HEK293 (cell line): ENCODE measurements around the gene PRICKLE3.

ENCODE experiments used
- HOXC10 ChIP-seq: sonication (generic); formaldehyde crosslinking; IDR thresholded peaks from 2 replicates; pipeline ENCODE4 v1.8.1; 2023; ENCODE audit warnings: mild to moderate bottlenecking, missing genetic modification reagents
- KLF7 ChIP-seq: fragments of 450-650 bp; formaldehyde crosslinking; IDR thresholded peaks from 2 replicates; pipeline ENCODE4 v1.5.1; 2016; ENCODE audit warnings: missing biosample characterization, missing genetic modification characterization, borderline replicate concordance
- MEIS1 ChIP-seq: sonication (generic); formaldehyde crosslinking; IDR thresholded peaks from 2 replicates; pipeline ENCODE4 v1.8.1; 2022; ENCODE audit warnings: missing genetic modification reagents, mild to moderate bottlenecking, borderline replicate concordance
- REST ChIP-seq: fragments of 450-650 bp; formaldehyde crosslinking; IDR thresholded peaks from 2 replicates; pipeline ENCODE4 v1.5.1; 2016; ENCODE audit warnings: missing biosample characterization, missing genetic modification characterization
- ZBTB49 ChIP-seq: fragments of 450-650 bp; formaldehyde crosslinking; IDR thresholded peaks from 2 replicates; pipeline ENCODE4 v1.5.1; 2016; ENCODE audit warnings: missing biosample characterization, missing genetic modification characterization, low read depth
- ZEB2 ChIP-seq: fragments of 450-650 bp; formaldehyde crosslinking; IDR thresholded peaks from 2 replicates; pipeline ENCODE4 v1.5.1; 2016; ENCODE audit warnings: missing biosample characterization, missing genetic modification characterization
- ZIC2 ChIP-seq: fragments of 450-650 bp; formaldehyde crosslinking; IDR thresholded peaks from 2 replicates; pipeline ENCODE4 v1.5.1; 2016; ENCODE audit warnings: missing biosample characterization, missing genetic modification characterization
- ZNF146 ChIP-seq: fragments of 450-650 bp; formaldehyde crosslinking; IDR thresholded peaks from 2 replicates; pipeline ENCODE4 v1.5.1; 2016; ENCODE audit warnings: missing biosample characterization, missing genetic modification characterization
- ZNF202 ChIP-seq: fragments of 450-650 bp; formaldehyde crosslinking; IDR thresholded peaks from 2 replicates; pipeline ENCODE4 v1.5.1; 2016; ENCODE audit warnings: missing biosample characterization, missing genetic modification characterization, borderline replicate concordance
- ZNF223 ChIP-seq: fragments of 450-650 bp; formaldehyde crosslinking; IDR thresholded peaks from 2 replicates; pipeline ENCODE4 v1.5.1; 2016; ENCODE audit warnings: missing biosample characterization, missing genetic modification characterization
- ZNF24 ChIP-seq: fragments of 450-650 bp; formaldehyde crosslinking; IDR thresholded peaks from 2 replicates; pipeline ENCODE4 v1.5.1; 2016; ENCODE audit warnings: missing biosample characterization, missing genetic modification characterization
- ZNF248 ChIP-seq: fragments of 450-650 bp; formaldehyde crosslinking; IDR thresholded peaks from 2 replicates; pipeline ENCODE4 v1.5.1; 2017; ENCODE audit warnings: missing biosample characterization, missing genetic modification characterization
- ZNF266 ChIP-seq: fragments of 450-650 bp; formaldehyde crosslinking; IDR thresholded peaks from 2 replicates; pipeline ENCODE4 v1.5.1; 2016; ENCODE audit warnings: missing biosample characterization, missing genetic modification characterization, low read depth
- ZNF335 ChIP-seq: fragments of 450-650 bp; formaldehyde crosslinking; conservative IDR thresholded peaks from 2 replicates; pipeline ENCODE4 v1.5.1; 2016; ENCODE audit warnings: missing biosample characterization, missing genetic modification characterization
- ZNF37A ChIP-seq: fragments of 450-650 bp; IDR thresholded peaks from 2 replicates; pipeline ENCODE4 v1.5.1; 2018; ENCODE audit warnings: missing biosample characterization, missing genetic modification characterization
- ZNF473 ChIP-seq: fragments of 450-650 bp; formaldehyde crosslinking; IDR thresholded peaks from 2 replicates; pipeline ENCODE4 v1.5.1; 2017; ENCODE audit warnings: missing biosample characterization, missing genetic modification characterization
- ZNF529 ChIP-seq: fragments of 450-650 bp; formaldehyde crosslinking; IDR thresholded peaks from 2 replicates; pipeline ENCODE4 v1.5.1; 2017; ENCODE audit warnings: missing genetic modification characterization, missing biosample characterization; ENCODE audit not compliant: insufficient replicate concordance
- ZNF549 ChIP-seq: fragments of 450-650 bp; IDR thresholded peaks from 2 replicates; pipeline ENCODE4 v1.5.1; 2018; ENCODE audit warnings: missing biosample characterization, missing genetic modification characterization, mild to moderate bottlenecking, inconsistent platforms, moderate library complexity
- ZNF76 ChIP-seq: fragments of 450-650 bp; formaldehyde crosslinking; IDR thresholded peaks from 2 replicates; pipeline ENCODE4; 2016; ENCODE audit warnings: low read depth, missing biosample characterization, missing genetic modification characterization, borderline replicate concordance
- ZNF785 ChIP-seq: fragments of 450-650 bp; formaldehyde crosslinking; IDR thresholded peaks from 2 replicates; pipeline ENCODE4 v1.5.1; 2016; ENCODE audit warnings: missing biosample characterization, missing genetic modification characterization
- TF ChIP-seq, protein P1 (sequence below): fragments of 450-650 bp; formaldehyde crosslinking; IDR thresholded peaks from 2 replicates; pipeline ENCODE4 v1.5.1; 2017; ENCODE audit warnings: missing biosample characterization, missing genetic modification characterization
- TF ChIP-seq, protein P2 (sequence below): fragments of 450-650 bp; formaldehyde crosslinking; IDR thresholded peaks from 2 replicates; pipeline ENCODE4 v1.5.1; 2016; ENCODE audit warnings: missing biosample characterization, missing genetic modification characterization, borderline replicate concordance
- TF ChIP-seq, protein P3 (sequence below): fragments of 450-650 bp; formaldehyde crosslinking; IDR thresholded peaks from 2 replicates; pipeline ENCODE4 v1.5.1; 2017; ENCODE audit warnings: missing biosample characterization, missing genetic modification characterization
- TF ChIP-seq, protein P4 (sequence below): fragments of 450-650 bp; formaldehyde crosslinking; IDR thresholded peaks from 2 replicates; pipeline ENCODE4 v1.5.1; 2016; ENCODE audit warnings: missing biosample characterization, missing genetic modification characterization

Gene PRICKLE3

GRCh38 chrX:49165901-49166881, 20.0 kb downstream of the PRICKLE3 start (continued):
- peak; percentile 68 for TF ChIP-seq ZNF335 (tag by site-specific recombination)
- no peak for TF ChIP-seq ZNF37A (tag by site-specific recombination)
- TF ChIP-seq ZNF549, result no peak
- TF ChIP-seq ZNF223 (tag by site-specific recombination), result no peak
- no peak for TF ChIP-seq HOXC10 (CRISPR knock-in tag)
- TF ChIP-seq, protein P1, sequence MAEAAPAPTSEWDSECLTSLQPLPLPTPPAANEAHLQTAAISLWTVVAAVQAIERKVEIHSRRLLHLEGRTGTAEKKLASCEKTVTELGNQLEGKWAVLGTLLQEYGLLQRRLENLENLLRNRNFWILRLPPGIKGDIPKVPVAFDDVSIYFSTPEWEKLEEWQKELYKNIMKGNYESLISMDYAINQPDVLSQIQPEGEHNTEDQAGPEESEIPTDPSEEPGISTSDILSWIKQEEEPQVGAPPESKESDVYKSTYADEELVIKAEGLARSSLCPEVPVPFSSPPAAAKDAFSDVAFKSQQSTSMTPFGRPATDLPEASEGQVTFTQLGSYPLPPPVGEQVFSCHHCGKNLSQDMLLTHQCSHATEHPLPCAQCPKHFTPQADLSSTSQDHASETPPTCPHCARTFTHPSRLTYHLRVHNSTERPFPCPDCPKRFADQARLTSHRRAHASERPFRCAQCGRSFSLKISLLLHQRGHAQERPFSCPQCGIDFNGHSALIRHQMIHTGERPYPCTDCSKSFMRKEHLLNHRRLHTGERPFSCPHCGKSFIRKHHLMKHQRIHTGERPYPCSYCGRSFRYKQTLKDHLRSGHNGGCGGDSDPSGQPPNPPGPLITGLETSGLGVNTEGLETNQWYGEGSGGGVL (tag by site-specific recombination), result peak; percentile 49; the same call in 1 of the 2 replicates
- no peak for TF ChIP-seq ZNF248 (tag by site-specific recombination)
- TF ChIP-seq ZNF76 (tag by site-specific recombination), result peak; percentile 73; the same call in 1 of the 2 replicates
- TF ChIP-seq, protein P2, sequence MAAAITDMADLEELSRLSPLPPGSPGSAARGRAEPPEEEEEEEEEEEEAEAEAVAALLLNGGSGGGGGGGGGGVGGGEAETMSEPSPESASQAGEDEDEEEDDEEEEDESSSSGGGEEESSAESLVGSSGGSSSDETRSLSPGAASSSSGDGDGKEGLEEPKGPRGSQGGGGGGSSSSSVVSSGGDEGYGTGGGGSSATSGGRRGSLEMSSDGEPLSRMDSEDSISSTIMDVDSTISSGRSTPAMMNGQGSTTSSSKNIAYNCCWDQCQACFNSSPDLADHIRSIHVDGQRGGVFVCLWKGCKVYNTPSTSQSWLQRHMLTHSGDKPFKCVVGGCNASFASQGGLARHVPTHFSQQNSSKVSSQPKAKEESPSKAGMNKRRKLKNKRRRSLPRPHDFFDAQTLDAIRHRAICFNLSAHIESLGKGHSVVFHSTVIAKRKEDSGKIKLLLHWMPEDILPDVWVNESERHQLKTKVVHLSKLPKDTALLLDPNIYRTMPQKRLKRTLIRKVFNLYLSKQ (tag by site-specific recombination), result no peak
- TF ChIP-seq, protein P3, sequence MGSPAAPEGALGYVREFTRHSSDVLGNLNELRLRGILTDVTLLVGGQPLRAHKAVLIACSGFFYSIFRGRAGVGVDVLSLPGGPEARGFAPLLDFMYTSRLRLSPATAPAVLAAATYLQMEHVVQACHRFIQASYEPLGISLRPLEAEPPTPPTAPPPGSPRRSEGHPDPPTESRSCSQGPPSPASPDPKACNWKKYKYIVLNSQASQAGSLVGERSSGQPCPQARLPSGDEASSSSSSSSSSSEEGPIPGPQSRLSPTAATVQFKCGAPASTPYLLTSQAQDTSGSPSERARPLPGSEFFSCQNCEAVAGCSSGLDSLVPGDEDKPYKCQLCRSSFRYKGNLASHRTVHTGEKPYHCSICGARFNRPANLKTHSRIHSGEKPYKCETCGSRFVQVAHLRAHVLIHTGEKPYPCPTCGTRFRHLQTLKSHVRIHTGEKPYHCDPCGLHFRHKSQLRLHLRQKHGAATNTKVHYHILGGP (tag by site-specific recombination), result no peak
- TF ChIP-seq ZIC2 (tag by site-specific recombination), result peak; percentile 89
- peak; percentile 87 for TF ChIP-seq REST (tag by site-specific recombination)
- no peak for TF ChIP-seq MEIS1 (CRISPR knock-in tag)
- peak; percentile 83 for TF ChIP-seq ZBTB49 (tag by site-specific recombination)
- TF ChIP-seq ZNF24 (tag by site-specific recombination), result peak; percentile 55; the same call in 1 of the 2 replicates
- TF ChIP-seq KLF7, result peak; percentile 91
- TF ChIP-seq ZNF529 (tag by site-specific recombination), result no peak
- no peak for TF ChIP-seq ZNF202 (tag by site-specific recombination)
- peak; percentile 89; the same call in 1 of the 2 replicates for TF ChIP-seq ZEB2
- no peak for TF ChIP-seq ZNF146 (tag by site-specific recombination)
- TF ChIP-seq, protein P4, sequence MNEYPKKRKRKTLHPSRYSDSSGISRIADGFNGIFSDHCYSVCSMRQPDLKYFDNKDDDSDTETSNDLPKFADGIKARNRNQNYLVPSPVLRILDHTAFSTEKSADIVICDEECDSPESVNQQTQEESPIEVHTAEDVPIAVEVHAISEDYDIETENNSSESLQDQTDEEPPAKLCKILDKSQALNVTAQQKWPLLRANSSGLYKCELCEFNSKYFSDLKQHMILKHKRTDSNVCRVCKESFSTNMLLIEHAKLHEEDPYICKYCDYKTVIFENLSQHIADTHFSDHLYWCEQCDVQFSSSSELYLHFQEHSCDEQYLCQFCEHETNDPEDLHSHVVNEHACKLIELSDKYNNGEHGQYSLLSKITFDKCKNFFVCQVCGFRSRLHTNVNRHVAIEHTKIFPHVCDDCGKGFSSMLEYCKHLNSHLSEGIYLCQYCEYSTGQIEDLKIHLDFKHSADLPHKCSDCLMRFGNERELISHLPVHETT (tag by site-specific recombination), result peak; percentile 92
- TF ChIP-seq ZNF266, result no peak
- TF ChIP-seq ZNF473, result no peak
- TF ChIP-seq ZNF785, result no peak
